Aorta (tissue), 5 donors: ENCODE measurements around the gene SLC9A9. TPM values are rescaled to one million over a fixed set of nuclear protein-coding genes. Genes with fewer than 3 reads are reported as not detected.
"Not testable (repeated sequence)": the region's sequence is repeated elsewhere in the genome, so short reads cannot be mapped to it uniquely, and the experiment has no call there.

Source experiments
- ATAC-seq: fragments of 200-7000 bp; cut with Tn5 transposase; one replicate; pipeline ENCODE4 v1.9.1; 2022; ENCODE audit warnings: moderate library complexity; ENCODE audit not compliant: low FRiP score
- DNase-seq, 2 donors: peaks; one replicate each; pipeline ENCODE4 v3.0.0-alpha.2; 2020
- H3K27ac ChIP-seq, 2 donors: one replicate each; pipeline ENCODE4 v1.5.1; 2013; ENCODE audit warnings: low read length in 2 of 2, mild to moderate bottlenecking in 2 of 2, moderate library complexity in 2 of 2, control low read depth in 1 of 2, inconsistent platforms in 1 of 2, low read depth in 1 of 2
- H3K27me3 ChIP-seq, 2 donors: one replicate each; pipeline ENCODE4 v1.6.1; 2013; ENCODE audit warnings: control low read depth in 1 of 2, low read length in 1 of 2, mild to moderate bottlenecking in 1 of 2, moderate library complexity in 1 of 2; ENCODE audit not compliant: insufficient read depth in 2 of 2, control insufficient read depth in 1 of 2
- H3K36me3 ChIP-seq, 2 donors: one replicate each; pipeline ENCODE4 v1.6.1; 2013; ENCODE audit warnings: control low read depth in 1 of 2, low read length in 1 of 2, mild to moderate bottlenecking in 1 of 2; ENCODE audit not compliant: insufficient read depth in 2 of 2, control insufficient read depth in 1 of 2
- H3K4me1 ChIP-seq, 2 donors: one replicate each; pipeline ENCODE4 v1.6.1; 2013; ENCODE audit warnings: low read length in 2 of 2, control low read depth in 1 of 2, mild to moderate bottlenecking in 1 of 2, moderate library complexity in 1 of 2; ENCODE audit not compliant: insufficient read depth in 2 of 2, control insufficient read depth in 1 of 2
- H3K4me3 ChIP-seq, 2 donors: one replicate each; pipeline ENCODE4 v1.5.1; 2013; ENCODE audit warnings: low read length in 2 of 2, control low read depth in 1 of 2, mild to moderate bottlenecking in 1 of 2
- H3K9me3 ChIP-seq: one replicate; pipeline ENCODE4 v1.6.1; 2013; ENCODE audit warnings: mild to moderate bottlenecking, low read length; ENCODE audit not compliant: control insufficient read depth
- WGBS, 2 donors: extraction: QIAGEN DNeasy Blood & Tissue Kit; methylation state at CpG; one replicate each; pipeline ENCODE4 v1.1.7; 2013; 5-methylcytosine and 5-hydroxymethylcytosine counted together
- intact Hi-C, 2 donors: fragments of 100-400 bp; cut with DNase I; formaldehyde crosslinking; loops; one replicate each; pipeline versions ENCODE4 v1.14.2 to v1.15.0; 2022
- polyA plus RNA-seq, 2 donors: library from polyadenylated mRNA; stranded (reverse); fragments of 200-250 nt; gene quantifications; one replicate each; pipeline ENCODE4 v1.2.3, GENCODE V29; 2013
- total RNA-seq, 2 donors: library from RNA; stranded (reverse); fragmentation: NEBNext Ultra II Directional; extraction: Animal tissue kit (Norgen Biotek cat#: 25700); gene quantifications; one replicate each; pipeline ENCODE4 v1.2.1, GENCODE V29; 2021
- donor health status: healthy with polysubstance abuse.
- donor health status: Bipolar disorder and iron deficiency.
- donor health status: DM: no; HTN: no; CAD: no.
- donor health status: DM: no; HTN: no; CAD: no.
- donor health status: DM: yes; HTN: yes; CAD: no.

SLC9A9 gene
- total and polyA plus RNA-seq, 4 donors, result 7.3 to 45.8 (median 12.5) TPM

DNA sequence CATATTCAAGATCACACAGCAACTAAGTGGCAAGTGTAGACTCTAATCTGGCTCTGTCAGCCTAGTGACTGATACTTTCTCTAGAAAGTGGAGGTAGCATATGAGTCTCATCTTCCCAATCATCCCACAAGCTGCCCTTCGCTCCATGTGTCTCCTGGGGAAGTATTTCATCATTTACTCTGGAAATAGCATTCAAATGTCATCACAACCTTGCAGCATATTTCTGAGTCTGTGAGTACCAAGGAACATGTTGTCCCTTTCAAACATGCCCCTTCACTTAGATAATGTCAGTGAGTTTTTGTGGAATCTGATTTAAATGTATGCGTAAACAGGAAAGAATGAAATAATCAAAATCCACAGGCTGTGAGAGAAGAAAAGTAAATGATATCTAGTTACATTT, 322.9 kb downstream of the SLC9A9 start:
- WGBS, 2 donors, result 94 to 97% methylated on average over 2 of the region's 2 CpGs
- H3K4me1 ChIP-seq, result peaks cover 0 to 2% of the 10 kb centered on the region in 2 donors
- no peaks in the 10 kb centered on the region for H3K36me3 ChIP-seq
- no peak overlapping the region for H3K27ac ChIP-seq
- H3K4me3 ChIP-seq, result no peak overlapping the region
- H3K9me3 ChIP-seq, result peaks cover 1% of the 10 kb centered on the region
- ATAC-seq (no peak), DNase-seq (no peak)
- intact Hi-C loops, result no loop called here
- H3K27me3 ChIP-seq, result no peaks in the 10 kb centered on the region

DNA sequence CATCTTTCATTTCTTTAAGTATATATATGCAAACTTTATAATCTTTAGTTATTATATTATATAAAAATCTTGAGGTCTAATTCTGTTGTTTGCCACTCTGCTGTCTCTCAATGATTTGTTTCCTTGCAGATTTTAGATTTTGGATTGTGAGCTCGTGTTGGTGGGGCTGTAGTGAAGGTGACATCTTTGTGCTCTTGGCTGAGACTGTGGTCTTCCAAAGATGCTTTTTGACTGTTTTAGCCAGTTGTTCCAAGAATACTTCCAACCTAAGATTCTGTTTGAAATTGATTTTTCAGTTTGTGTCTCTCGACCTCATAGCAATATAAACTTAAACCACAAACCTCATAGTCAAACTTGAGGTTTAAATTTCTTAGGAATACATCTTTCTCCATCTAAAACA, 326.5 kb downstream of the SLC9A9 start:
- no peaks in the 10 kb centered on the region for H3K27me3 ChIP-seq
- WGBS, 2 donors, result 91 to 92% methylated on average over 2 of the region's 2 CpGs
- H3K27ac ChIP-seq, result no peak overlapping the region
- no peaks in the 10 kb centered on the region for H3K36me3 ChIP-seq
- ATAC-seq (no peak), DNase-seq (no peak)
- no peak overlapping the region for H3K4me3 ChIP-seq
- intact Hi-C loops, result no loop called here
- no peaks in the 10 kb centered on the region for H3K9me3 ChIP-seq
- peaks cover 0 to 2% of the 10 kb centered on the region in 2 donors for H3K4me1 ChIP-seq

DNA sequence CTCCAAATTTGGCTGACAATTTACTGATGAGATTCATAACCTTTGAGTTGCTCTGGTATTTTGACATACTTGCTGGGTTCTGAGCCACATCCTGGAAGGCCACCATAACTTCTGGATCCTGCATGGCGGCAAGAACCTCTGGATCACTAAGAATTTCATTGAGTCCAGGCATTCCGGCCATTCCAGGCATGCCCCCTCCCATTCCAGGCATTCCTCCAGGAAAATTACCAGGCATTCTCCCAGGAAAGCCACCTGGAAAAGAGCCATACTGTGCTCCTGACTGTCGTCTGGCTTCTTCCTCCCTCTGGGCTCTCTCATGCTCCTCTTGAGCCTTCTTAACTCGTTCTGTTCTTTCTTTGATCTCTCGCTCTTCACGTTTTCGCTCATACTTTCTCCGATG, 331.1 kb downstream of the SLC9A9 start:
- DNase-seq, H3K36me3 ChIP-seq, intact Hi-C loops, H3K9me3 ChIP-seq, H3K4me1 ChIP-seq, H3K27me3 ChIP-seq, ATAC-seq, H3K4me3 ChIP-seq, H3K27ac ChIP-seq: not testable (repeated sequence)
- WGBS, 2 donors, result 65 to 71% methylated on average over 8 of the region's 8 CpGs

DNA sequence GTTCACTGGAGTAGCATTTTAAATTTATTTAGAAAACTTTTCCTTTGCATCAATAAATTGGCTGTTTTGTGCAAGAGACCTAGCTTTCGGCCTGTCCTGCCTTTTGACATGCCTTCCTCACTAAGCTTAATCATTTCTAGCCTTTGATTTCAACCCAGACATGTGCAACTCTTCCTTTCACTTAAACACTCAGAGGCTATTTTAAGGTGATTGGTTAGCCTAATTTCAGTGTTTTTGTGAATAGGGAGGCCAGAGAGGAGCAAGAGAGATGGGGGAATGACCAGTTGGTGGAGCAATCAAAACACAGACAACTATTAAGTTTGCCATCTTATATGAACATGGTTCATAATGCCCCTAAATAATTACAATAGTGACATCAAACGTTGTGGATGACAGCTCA, 333.4 kb downstream of the SLC9A9 start:
- Histone ChIP-seq H3K4me3 (no peak overlapping the region), H3K36me3 (no peaks in the 10 kb centered on the region), H3K27me3 (no peaks in the 10 kb centered on the region), H3K4me1 (no peaks in the 10 kb centered on the region), H3K27ac (no peak overlapping the region), H3K9me3 (no peaks in the 10 kb centered on the region)
- DNase-seq, result no peak
- intact Hi-C loops, result no loop called here
- no peak for ATAC-seq
- WGBS, 2 donors, result 81 to 87% methylated on average over 2 of the region's 2 CpGs

DNA sequence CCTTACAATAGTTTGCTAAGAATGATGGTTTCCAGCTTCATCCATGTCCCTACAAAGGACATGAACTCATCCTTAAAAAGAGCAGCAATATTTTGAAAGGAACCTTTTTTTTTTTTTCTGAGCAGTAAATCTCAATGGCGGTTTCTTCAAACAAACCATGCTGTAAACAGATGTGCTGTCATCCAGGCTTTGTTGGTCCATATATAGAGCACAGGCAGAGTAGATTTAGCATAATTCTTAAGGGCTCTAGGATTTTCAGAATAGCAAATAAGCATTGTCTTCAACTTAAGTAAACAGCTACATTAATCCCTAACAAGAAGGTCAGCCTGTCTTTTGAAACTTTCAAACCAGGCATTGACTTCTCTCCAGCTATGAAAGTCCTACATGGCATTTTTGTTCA, 334.2 kb downstream of the SLC9A9 start:
- no peaks in the 10 kb centered on the region for H3K36me3 ChIP-seq
- no peak for ATAC-seq
- no peak for DNase-seq
- H3K4me1 ChIP-seq, result no peaks in the 10 kb centered on the region
- no peak overlapping the region for H3K27ac ChIP-seq
- 84 to 86% methylated on average over 1 of the region's 1 CpG for WGBS, 2 donors
- H3K4me3 ChIP-seq, result no peak overlapping the region
- H3K9me3 ChIP-seq, result no peaks in the 10 kb centered on the region
- intact Hi-C loops, result no loop called here
- H3K27me3 ChIP-seq, result no peaks in the 10 kb centered on the region

DNA sequence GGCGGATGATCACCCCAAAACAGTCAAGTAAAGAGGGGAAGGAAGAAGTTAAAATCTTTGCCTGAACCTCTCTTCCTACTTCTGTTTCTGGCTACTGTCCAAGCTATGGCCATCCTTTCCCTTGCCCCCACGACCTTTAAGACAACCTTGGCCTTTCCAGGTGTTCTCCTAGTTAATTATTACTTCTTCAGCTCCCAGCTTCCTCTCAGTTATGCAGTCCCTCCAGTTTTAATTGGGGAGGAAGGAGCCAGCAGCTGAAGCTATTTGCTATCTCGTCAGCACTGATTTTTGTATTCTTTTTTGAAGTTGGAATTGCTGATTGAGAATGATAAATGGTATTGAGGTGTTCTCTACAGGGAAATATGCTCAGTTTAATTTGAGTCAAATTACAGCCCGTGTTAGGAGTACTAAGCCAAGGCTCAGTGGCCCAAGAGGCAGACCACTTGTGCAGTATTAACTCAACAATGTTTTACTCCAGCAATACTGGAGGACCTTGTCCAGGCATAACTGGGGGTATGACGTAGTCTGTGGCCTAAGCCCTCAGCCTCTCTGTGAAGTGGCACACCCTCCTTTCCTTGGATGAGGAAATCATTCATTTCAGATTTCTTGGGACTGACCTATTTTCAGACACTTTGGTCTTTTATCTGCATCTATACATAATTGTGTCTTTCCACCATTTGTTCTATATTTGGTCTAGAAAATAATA, 336.9 kb downstream of the SLC9A9 start:
- no peaks in the 10 kb centered on the region for H3K9me3 ChIP-seq
- no peaks in the 10 kb centered on the region for H3K4me1 ChIP-seq
- no peaks in the 10 kb centered on the region for H3K36me3 ChIP-seq
- no peaks in the 10 kb centered on the region for H3K27me3 ChIP-seq
- no peak overlapping the region for H3K4me3 ChIP-seq
- DNase-seq (no peak), ATAC-seq (no peak)
- H3K27ac ChIP-seq, result no peak overlapping the region
- WGBS, 2 donors, result 94% methylated on average over 5 of the region's 5 CpGs
- intact Hi-C loops, result no loop called here

GRCh38 chr3:143510601-143511000, 337.7 kb downstream of the SLC9A9 start:
- Histone ChIP-seq H3K27ac (no peak overlapping the region), H3K36me3 (no peaks in the 10 kb centered on the region), H3K27me3 (no peaks in the 10 kb centered on the region), H3K4me3 (no peak overlapping the region), H3K9me3 (no peaks in the 10 kb centered on the region), H3K4me1 (no peaks in the 10 kb centered on the region)
- intact Hi-C loops, result no loop called here
- no peak for ATAC-seq
- DNase-seq, result no peak
- WGBS, 2 donors, result 91 to 100% methylated on average over 1 of the region's 1 CpG

DNA sequence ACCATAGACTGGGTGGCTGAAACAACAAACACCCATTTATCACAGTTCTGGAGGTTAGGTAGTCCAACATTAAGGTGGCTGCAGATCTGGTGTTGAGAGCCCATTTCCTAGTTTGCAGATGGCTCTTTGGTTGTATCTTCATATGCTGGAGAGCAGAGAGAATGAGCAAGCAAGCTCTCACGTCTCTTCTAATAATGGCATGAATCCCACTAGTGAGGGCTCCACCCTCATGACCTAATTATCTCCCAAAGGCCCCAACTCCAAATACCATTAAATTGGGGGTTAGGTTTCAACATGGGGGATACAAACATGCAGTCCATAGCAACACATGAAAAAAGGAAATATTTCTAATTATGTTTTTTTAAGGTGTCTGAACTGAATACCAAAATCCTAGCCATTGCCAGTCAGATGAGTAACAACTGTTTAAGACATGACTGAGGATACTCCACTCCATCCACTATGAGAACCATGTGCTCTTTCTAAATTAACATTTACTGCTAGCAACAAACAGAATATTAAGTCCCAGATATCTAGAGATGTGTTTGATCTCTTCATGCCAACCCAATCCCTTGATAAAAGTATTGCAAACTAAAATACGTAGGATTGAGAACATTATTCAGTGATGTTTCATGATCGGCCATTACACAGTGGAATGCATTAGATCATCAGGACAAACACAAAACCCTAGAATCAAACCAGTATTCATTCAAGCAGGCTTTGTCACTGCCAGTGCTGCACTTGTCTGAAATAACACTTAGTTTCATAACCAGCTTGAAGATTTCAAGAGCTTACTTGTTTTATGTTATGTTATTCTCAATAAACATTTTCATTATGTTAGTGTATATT, 340.3 kb downstream of the SLC9A9 start:
- Histone ChIP-seq H3K27ac (no peak overlapping the region), H3K36me3 (no peaks in the 10 kb centered on the region), H3K4me3 (no peak overlapping the region), H3K4me1 (no peaks in the 10 kb centered on the region), H3K9me3 (no peaks in the 10 kb centered on the region), H3K27me3 (no peaks in the 10 kb centered on the region)
- 59 to 64% methylated on average over 3 of the region's 3 CpGs for WGBS, 2 donors
- DNase-seq (no peak), ATAC-seq (no peak)
- intact Hi-C loops, result no loop called here

DNA sequence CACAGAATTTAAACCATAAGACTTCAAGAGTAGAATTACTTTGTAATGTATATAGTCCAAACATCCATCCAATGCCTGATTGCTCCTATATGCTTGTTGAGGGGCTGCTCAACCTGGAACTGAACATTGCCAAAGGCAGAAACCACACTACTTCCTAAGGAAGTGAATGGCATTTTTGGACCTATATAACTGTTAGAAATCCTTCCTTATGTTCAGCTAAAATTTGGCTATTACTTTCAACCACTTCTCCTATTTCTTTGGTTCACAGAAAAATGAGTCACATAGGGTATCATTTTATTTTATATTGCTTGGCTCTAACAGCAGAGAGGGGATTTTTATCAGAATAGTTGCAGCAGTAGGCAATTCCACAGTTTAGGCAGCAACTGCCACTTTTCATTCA, 342.1 kb downstream of the SLC9A9 start:
- Histone ChIP-seq H3K4me3 (no peak overlapping the region), H3K27ac (no peak overlapping the region), H3K27me3 (no peaks in the 10 kb centered on the region), H3K4me1 (no peaks in the 10 kb centered on the region), H3K9me3 (no peaks in the 10 kb centered on the region), H3K36me3 (no peaks in the 10 kb centered on the region)
- intact Hi-C loops, result no loop called here
- DNase-seq (no peak), ATAC-seq (no peak)
